NCI-H128 (cell line): ENCODE data around the gene LTBP1.
A peak's percentile ranks its signal among the peaks of the same experiment; 100 is the strongest.
"Not testable (repeated sequence)": the region's sequence is repeated elsewhere in the genome, so short reads cannot be mapped to it uniquely, and the experiment has no call there.

ENCODE experiments used
- DNase-seq: peaks from one replicate; lab custom pipeline; 2025; ENCODE audit not compliant: unreplicated experiment; lab: John Stamatoyannopoulos, UW

Gene LTBP1, protein sequence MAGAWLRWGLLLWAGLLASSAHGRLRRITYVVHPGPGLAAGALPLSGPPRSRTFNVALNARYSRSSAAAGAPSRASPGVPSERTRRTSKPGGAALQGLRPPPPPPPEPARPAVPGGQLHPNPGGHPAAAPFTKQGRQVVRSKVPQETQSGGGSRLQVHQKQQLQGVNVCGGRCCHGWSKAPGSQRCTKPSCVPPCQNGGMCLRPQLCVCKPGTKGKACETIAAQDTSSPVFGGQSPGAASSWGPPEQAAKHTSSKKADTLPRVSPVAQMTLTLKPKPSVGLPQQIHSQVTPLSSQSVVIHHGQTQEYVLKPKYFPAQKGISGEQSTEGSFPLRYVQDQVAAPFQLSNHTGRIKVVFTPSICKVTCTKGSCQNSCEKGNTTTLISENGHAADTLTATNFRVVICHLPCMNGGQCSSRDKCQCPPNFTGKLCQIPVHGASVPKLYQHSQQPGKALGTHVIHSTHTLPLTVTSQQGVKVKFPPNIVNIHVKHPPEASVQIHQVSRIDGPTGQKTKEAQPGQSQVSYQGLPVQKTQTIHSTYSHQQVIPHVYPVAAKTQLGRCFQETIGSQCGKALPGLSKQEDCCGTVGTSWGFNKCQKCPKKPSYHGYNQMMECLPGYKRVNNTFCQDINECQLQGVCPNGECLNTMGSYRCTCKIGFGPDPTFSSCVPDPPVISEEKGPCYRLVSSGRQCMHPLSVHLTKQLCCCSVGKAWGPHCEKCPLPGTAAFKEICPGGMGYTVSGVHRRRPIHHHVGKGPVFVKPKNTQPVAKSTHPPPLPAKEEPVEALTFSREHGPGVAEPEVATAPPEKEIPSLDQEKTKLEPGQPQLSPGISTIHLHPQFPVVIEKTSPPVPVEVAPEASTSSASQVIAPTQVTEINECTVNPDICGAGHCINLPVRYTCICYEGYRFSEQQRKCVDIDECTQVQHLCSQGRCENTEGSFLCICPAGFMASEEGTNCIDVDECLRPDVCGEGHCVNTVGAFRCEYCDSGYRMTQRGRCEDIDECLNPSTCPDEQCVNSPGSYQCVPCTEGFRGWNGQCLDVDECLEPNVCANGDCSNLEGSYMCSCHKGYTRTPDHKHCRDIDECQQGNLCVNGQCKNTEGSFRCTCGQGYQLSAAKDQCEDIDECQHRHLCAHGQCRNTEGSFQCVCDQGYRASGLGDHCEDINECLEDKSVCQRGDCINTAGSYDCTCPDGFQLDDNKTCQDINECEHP (N-terminal part only)

DNA sequence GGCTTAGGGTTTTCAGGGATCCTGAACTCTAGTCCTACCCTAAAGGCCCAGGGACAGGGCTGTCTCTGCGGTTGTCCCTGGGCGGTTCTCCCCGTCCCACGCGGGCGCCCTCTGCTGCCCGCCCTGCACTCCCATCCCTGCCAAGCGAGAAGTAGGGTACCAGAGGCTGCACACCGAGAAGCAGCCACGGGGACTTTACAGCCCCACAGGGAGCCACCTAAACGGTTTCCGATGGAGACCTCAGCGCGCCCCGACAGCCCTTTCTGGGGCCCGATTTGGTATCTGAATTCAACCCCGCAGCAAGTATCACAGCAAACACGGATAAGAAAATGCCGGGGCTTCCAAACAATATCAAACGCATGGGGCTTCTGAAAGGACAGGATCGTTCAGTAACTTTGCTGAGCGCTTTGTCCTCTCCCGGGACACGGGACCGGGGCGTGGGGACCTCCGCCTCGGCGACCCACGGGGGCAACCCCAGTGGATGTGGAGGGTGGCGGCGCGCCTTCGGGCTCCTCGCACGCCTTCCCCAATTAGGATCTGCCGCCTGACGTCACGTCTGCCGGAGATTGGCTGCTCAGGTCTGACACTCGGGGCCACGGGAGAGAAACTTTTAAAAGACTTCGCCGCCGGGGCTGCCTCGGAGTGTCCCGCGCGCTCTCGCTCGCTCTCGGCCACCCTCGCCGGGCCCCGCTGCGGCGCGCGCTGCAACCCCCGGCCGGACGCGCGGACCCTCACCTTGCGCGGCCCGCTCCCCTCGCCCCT, at the start of gene LTBP1:
TSS of gene LTBP1 (plus strand) at position 640 of the 762 bp plus-strand sequence. CDS start 372 bp downstream, outside the sequence.
- peak; percentile 4 for DNase-seq

DNA sequence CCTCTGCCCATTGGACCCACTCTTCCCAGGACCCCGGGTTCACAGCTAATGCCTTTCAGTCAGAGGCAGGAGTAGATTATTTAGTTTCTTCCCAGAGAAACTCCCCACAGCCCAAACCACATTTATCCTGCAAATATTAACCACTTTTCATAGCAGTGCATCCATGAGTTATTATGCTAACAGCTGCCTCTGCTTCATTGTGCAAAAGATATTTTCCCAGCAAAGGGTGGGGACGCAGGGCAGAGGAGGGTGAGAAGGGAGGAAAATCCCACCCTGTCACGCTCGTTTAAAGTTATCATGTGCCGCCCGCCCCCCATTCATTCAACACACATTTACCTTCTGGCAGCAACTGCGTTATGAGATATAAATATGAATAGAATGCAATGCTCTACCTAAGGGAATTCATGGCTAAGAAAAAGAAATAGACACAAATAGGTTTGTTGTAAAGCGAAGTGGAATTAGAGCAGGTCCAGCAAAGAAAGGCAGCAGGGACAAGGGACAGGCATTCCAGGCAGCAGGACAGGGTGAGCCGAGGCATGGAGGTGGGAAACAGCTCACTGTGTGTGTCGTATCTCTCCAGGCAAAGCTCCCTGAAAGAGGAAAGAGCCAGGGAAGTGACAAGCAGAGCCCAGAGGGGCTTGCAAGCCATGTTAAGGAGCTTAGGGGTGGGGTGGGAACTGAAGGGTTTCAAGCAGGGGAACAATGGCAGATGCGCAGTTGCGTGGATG, 46.3 kb upstream of the LTBP1 start:
- no peak for DNase-seq

DNA sequence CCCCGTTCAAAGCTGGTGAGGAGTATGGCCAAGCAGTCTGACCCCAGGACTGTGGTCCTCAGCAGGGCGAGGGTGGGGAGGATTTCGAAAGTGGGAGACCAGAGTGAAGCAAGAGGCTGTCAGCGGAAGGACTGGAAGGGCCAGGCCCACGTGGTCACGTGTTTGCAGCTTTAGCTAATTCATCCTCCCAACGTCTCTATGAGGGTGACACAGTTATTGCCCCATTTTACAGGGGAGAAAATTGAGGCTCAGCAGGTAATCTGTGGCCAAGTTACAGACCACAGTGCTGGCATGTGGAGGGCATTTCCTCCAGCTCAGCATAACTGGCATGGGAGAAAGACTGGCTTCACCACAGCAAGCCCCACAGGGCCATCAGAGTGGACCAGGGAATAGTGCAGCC, 45.4 kb upstream of the LTBP1 start:
- no peak for DNase-seq

DNA sequence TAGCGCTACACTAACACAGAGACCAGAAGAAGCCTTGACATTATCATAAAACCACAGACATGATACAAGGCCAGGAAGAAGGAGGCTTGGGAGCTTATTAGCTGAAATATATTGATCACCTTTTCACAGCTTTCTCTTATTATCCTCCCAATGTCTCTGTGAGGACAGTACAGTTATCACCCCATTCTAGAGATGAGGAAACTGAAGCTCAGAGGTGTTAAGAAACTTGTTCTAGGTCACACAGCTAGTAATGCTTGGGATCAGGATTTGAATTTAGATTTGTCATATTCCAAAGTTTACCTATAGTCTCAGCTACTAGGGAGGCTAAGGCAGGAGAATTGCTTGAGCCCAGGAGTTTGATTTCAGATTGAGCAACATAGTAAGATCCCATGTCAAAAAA, 44.6 kb upstream of the LTBP1 start:
- no peak for DNase-seq

DNA sequence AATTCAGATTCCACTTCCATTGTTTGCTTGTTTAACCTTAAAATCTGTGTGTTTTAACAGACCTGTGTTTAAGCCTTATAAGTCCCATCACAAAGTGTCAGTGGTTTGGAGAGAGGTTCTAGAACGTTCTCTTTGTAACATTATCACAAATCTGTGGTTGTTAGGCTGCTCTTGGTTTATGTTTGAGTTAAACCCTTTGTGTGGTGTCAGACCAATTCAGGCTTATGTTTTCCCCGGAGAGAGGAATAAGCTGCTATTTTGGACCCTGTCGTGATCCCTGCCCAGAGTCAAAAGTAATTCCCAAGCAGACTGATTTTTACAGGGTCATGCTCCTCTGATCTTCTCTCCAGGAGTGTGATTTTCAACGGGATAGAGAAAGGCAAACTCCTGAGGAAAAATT, 43.8 kb upstream of the LTBP1 start:
- DNase-seq: no peak

DNA sequence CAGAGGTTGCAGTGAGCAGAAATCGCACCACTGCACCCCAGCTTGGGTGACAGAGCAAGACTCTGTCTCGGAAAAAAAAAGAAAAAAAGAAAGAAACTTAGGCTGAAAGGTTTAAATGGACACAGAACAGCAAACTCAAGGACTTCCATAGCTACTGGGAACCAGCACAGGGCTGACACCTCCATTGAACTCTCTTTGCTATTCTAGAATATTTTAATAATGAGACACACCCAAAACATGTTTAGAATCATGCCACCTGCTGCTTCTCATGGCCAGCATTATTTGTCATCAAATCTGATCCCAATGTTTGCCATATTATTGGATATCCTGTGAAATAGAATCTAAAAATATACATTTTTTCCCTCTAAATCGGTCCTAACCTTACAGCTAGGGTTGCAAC, 42.7 kb upstream of the LTBP1 start:
- DNase-seq: no peak

DNA sequence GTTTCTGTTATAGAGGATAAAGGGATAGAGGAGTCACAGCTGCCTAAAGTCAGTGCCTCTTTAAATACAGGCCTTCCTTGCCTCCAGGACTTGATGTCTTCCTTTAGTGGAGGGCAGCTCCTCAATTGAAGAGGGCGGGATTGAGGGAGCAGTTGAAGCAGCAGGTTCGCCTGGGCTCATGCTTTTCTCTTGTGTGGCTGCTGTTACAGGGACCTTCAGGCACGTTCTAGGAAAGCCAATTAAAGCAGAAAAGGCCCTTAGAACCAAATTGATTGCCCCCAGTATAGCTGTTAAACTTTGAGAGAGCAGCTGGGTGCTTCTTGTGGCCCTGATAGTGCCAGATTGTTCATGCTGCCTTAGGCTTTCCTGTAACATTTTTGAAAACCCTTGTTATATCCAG, 42.0 kb upstream of the LTBP1 start:
- no peak for DNase-seq

DNA sequence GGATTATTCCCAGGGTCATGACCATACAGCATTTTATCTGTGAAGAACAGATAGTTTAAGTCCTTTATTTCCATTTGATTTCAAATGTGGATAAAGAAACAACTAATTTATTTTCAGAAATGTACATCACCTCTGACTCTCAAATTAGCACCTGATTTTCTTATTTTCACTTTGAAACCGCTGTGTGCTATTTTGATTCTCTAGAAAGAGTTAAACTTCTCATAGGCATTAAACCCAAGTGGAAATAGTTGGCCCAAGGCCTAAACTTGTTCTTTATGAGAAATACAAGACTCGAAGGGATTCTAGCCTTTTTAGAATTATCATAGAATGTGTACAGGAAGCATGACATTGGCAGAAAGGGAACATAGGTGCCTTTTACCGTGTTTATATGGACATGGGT, 41.5 kb upstream of the LTBP1 start:
- DNase-seq: no peak

DNA sequence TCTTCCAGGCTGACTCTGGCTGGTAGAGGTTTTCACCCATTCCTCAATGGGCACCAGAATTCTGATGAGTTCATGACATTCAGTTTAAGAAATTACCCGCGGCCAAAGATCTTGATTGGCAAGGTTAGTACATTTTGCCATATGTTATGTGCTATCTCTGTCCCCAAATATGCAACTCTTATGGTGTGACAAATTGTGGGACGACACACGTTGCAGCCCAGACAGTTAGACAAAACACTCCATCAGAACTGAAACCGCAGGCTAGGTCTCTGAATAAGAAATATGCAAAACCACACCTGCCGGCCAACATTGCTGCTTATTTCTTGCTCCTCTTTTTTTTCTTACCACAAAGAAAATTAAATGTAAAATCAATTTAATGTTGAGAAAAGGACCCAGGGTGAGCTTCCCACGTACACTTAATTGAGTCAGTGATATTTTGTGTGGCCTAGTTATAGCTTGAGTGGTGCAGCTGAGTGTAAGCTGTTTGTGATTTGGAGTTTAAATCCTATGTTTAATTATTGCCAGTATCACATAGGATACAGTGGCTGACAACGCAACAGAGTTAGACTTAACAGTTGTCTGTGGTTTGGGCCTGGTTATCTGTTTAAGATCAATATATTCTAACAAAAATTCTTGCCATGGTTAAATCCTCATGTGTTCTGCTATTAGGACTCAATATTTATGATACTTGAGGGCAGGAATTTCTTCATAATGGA, 35.7 kb upstream of the LTBP1 start:
- DNase-seq: no peak

DNA sequence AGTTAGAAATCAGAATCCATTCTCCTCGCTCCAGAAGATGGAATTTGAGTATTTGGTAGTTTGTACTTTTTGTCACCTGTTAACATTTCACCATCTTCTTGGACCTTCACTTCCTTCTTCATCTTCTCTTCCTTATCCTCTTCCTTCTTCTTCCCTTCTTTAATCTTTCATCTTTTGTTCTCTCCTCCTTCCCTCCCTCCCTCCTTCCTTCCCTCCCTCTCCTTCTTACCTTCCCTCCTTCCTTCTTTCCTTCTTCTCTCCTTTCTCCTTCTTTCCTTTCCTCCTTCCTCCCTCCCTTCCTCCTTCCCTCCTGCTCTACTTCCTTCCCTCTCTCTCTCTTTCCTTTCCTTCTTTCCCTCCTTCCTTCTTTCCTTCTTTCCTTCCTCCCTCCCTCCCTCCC, 31.1 kb upstream of the LTBP1 start:
- no peak for DNase-seq

DNA sequence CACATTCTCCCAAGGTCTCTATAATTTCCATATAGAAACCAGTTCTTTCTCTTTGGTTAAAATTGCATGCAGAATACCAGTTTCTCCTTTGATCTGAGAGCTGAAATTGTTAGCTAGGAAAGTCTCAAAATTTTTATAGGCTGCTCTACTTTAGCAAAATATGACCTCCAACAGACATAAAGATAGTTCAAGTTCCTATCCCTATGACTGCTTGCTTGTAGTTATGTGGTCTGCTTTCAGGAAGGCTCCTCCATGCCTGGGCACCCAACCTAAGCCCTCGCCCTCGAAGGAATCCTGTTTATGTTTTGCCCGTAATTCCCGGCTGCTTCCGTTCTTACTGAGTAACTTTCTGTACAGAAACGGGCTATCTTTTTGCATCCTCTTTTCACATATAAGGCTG, 28.0 kb upstream of the LTBP1 start:
- DNase-seq: no peak

DNA sequence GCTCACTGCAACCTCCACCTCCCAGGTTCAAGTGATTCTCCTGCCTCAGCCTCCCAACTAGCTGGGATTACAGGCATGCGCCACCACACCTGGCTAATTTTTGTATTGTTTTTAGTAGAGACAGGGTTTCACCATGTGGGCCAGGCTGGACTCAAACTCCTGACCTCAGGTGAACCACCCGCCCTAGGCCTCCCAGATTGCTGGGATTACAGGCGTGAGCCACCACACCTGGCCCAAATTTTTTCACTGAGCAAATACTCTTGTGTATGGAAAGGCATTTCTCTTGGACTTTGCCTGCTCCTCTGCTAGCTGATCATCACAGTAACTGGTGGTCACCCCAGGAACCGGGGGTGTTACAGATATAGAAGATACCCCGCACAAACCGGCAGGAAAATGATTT, 26.9 kb upstream of the LTBP1 start:
- not testable (repeated sequence) for DNase-seq

DNA sequence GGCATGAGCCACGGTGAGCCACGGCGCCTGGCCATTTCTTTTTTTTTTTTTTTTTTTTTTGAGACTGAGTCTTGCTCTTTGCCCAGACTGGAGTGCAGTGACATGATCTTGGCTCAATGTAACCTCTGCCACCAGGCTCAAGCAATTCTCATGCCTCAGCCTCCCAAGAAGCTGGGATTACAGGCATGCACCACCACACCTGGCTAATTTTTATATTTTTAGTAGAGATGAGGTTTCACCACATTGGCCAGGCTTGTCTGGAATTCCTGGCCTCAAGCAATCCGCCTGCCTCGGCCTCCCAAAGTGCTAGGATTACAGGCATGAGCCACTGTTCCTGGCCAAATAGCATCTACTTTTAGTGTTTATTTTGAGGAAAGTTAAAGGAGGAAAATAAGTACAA, 25.3 kb upstream of the LTBP1 start:
- not testable (repeated sequence) for DNase-seq

DNA sequence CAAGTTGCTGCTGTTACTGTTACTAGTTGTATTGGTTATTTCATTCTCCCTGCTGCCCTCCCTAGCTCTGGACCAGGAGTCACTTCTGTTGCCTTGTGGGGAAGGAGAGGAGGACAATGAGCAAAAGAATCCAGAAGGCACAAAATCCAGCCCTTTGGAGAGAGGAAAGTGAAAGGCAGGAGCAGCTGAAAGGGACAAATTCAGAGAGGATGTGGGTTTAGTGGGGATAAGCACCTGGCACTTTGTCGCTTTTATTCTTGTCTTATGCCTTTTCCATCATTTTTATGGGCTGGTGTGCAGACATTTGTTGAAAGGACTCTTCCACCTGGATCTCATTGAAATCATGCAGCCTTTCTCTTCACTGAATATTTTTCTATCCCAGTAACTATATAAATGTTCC, 24.3 kb upstream of the LTBP1 start:
- no peak for DNase-seq

DNA sequence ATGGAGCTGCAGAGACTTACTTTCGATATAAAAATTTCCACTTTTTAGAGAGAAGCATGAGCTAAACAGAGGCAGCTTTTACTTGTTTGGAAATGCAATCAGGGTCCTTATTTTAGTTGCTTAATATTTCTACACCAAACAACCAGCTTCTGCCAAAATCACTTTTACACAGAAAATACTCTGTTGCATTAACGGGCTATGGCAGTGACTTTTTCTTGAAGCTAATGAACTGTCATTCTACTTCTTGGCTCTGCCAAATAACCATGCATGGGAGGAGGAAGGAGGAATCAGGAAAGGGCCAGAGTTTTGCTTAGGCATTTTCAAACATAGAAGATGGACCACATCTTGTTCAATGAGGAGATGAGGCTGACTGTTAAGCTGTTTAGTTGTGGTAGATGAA, 23.6 kb upstream of the LTBP1 start:
- no peak for DNase-seq

DNA sequence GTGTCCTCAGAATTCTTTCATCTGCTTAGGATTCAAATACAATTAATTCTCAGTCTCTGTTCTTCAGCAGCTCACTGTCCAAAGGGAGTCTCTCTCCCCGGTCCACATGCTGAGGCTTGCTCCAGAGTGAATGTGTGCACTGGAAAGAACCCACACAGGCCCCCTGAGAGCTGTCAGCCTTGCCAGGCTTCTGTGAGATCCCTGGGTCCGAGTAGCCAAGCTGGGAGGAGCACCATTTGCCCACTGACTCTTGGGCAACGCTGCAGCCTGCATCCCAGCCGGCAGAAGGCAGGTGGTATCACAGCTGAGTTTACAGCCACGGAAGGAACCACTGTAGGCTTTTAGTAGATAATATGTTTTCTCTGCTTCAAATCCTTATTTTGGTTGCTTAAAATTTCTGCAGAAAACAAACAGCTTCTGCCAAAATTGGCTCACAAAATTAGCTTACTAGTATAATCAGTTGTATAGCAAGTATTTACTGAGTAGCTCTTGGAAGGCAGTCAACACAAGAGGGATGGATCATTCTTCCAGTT, 21.4 kb upstream of the LTBP1 start:
- DNase-seq: no peak

DNA sequence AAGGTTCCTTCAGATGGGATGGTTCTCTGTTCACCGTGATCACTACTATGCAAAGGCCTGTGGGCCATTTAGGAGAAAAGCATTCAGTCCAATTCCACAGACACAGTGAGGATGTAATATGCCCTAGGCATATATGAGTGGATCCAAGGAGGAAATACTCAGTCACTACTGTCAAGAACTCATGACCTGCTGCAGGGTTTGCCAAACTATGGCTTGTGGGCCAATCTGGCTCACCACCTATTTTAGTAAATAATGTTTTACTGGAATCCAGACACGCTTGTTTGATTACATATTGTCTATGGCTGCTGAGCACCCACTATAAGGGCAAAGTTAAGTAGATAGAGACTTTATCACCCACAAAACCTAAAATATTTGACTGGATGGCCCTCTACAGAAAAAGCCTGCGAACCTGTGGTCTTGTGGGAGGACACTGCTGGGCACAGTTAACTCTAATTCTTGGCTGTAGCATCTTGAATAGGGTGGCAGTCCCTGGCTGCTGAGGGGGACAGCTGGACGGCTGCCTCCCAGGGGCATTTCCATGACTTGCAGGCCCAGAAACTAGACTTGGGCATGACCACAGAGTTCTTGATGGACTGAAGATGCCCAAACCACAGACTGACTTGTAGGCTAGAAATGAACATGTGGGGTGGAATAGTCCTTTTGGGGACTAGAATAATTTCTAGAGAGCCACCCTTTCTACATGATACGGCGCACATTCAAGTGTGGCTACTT, 20.6 kb upstream of the LTBP1 start:
- DNase-seq: no peak

DNA sequence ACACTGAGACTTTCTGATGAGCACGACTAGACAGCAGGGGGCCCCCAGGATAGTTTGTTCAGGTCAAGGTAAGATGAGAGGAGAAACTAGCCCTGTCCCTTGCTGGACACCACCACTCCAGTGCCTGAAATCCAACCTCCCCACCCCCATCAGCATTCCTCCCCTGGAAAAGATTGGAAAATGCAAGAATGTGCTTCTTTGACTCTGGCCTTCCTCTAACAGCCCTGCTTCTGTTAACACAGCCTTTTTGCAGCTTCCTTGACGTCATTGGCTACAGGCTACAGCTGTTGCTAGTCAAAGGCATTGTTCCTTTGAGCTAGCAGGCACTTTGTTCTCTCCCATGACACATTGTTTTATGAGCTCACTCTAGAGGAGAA, 20.1 kb upstream of the LTBP1 start:
- no peak for DNase-seq

DNA sequence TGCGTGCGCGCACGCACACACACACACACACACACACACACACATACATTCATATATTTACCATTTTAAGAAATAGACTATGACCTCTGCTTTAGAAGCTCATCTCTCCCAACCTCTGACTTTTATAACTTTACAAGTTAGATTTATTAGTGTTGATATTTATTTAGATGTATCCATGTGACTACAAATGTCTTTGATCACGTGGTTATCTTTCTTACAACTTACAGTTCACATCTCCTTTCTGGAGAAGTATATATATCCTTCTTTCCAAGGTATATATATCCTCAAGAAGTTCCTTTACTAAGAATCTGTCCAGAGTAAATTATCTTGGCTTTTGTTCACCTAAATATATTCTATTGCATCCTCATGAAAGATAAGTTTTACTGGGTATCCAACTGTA, 16.3 kb upstream of the LTBP1 start:
- DNase-seq: no peak
